ENCODE results near the gene EEF1A2.

EEF1A2 gene

GRCh38 chr20:63495167-63495720 lies 3.6 kb downstream of the EEF1A2 start:
- H3K4me1 ChIP-seq (ENCODE audit: control insufficient read depth in 5 of 5, insufficient read depth in 5 of 5, low read length in 5 of 5) = peaks cover 0 to 16% (median 13%) of the 10 kb centered on the region in 5 donors
- no peak overlapping the region for H3K4me3 ChIP-seq (ENCODE audit: low read depth in 1 of 5, low read length in 5 of 5)
- no peak overlapping the region for H3K9ac ChIP-seq (ENCODE audit: low read length in 5 of 5)
- peaks cover 0 to 6% (median 0%) of the 10 kb centered on the region in 5 donors for H3K9me3 ChIP-seq (ENCODE audit: control insufficient read depth in 5 of 5, low read length in 5 of 5)
- no peaks in the 10 kb centered on the region for H3K36me3 ChIP-seq (ENCODE audit: control insufficient read depth in 5 of 5, insufficient read depth in 5 of 5, low read length in 5 of 5)
- peaks cover 17 to 56% (median 45%) of the 10 kb centered on the region in 5 donors for H3K27me3 ChIP-seq (ENCODE audit: control insufficient read depth in 5 of 5, insufficient read depth in 4 of 5, low read length in 5 of 5)
- no peak overlapping the region for H3K27ac ChIP-seq (ENCODE audit: low read depth, low read length)

GRCh38 chr20:63494420-63495166 lies 4.3 kb downstream of the EEF1A2 start:
- H3K9ac ChIP-seq (ENCODE audit: low read length in 5 of 5) = no peak overlapping the region
- H3K36me3 ChIP-seq (ENCODE audit: control insufficient read depth in 5 of 5, insufficient read depth in 5 of 5, low read length in 5 of 5) = no peaks in the 10 kb centered on the region
- no peak overlapping the region for H3K27ac ChIP-seq (ENCODE audit: low read depth, low read length)
- H3K9me3 ChIP-seq (ENCODE audit: control insufficient read depth in 5 of 5, low read length in 5 of 5) = peaks cover 0 to 6% (median 0%) of the 10 kb centered on the region in 5 donors
- H3K4me3 ChIP-seq (ENCODE audit: low read depth in 1 of 5, low read length in 5 of 5) = no peak overlapping the region
- H3K27me3 ChIP-seq (ENCODE audit: control insufficient read depth in 5 of 5, insufficient read depth in 4 of 5, low read length in 5 of 5) = peaks cover 13 to 57% (median 41%) of the 10 kb centered on the region in 5 donors
- H3K4me1 ChIP-seq (ENCODE audit: control insufficient read depth in 5 of 5, insufficient read depth in 5 of 5, low read length in 5 of 5) = peaks cover 0 to 16% (median 13%) of the 10 kb centered on the region in 5 donors

- Histone ChIP-seq H3K36me3 (ENCODE audit: control insufficient read depth in 5 of 5, insufficient read depth in 5 of 5, low read length in 5 of 5) (no peaks in the 10 kb centered on the region), H3K27me3 (ENCODE audit: control insufficient read depth in 5 of 5, insufficient read depth in 4 of 5, low read length in 5 of 5) (peaks cover 10 to 56% (median 39%) of the 10 kb centered on the region in 5 donors), H3K27ac (ENCODE audit: low read depth, low read length) (no peak overlapping the region), H3K9me3 (ENCODE audit: control insufficient read depth in 5 of 5, low read length in 5 of 5) (peaks cover 0 to 6% (median 0%) of the 10 kb centered on the region in 5 donors), H3K4me1 (ENCODE audit: control insufficient read depth in 5 of 5, insufficient read depth in 5 of 5, low read length in 5 of 5) (peaks cover 0 to 12% (median 8%) of the 10 kb centered on the region in 5 donors), H3K4me3 (ENCODE audit: low read depth in 1 of 5, low read length in 5 of 5) (no peak overlapping the region), H3K9ac (ENCODE audit: low read length in 5 of 5) (no peak overlapping the region)
Measured at GRCh38 chr20:63494084-63494419, 4.8 kb downstream of the EEF1A2 start.

- no peak overlapping the region for H3K27ac ChIP-seq (ENCODE audit: low read depth, low read length)
- H3K4me1 ChIP-seq (ENCODE audit: control insufficient read depth in 5 of 5, insufficient read depth in 5 of 5, low read length in 5 of 5) = peaks cover 0 to 12% (median 8%) of the 10 kb centered on the region in 5 donors
- no peak overlapping the region for H3K4me3 ChIP-seq (ENCODE audit: low read depth in 1 of 5, low read length in 5 of 5)
- H3K9ac ChIP-seq (ENCODE audit: low read length in 5 of 5) = no peak overlapping the region
- H3K27me3 ChIP-seq (ENCODE audit: control insufficient read depth in 5 of 5, insufficient read depth in 4 of 5, low read length in 5 of 5) = peaks cover 14 to 60% (median 44%) of the 10 kb centered on the region in 5 donors
- H3K36me3 ChIP-seq (ENCODE audit: control insufficient read depth in 5 of 5, insufficient read depth in 5 of 5, low read length in 5 of 5) = no peaks in the 10 kb centered on the region
- H3K9me3 ChIP-seq (ENCODE audit: control insufficient read depth in 5 of 5, low read length in 5 of 5) = peaks cover 0 to 6% (median 0%) of the 10 kb centered on the region in 5 donors
Measured at GRCh38 chr20:63493563-63494020, 5.3 kb downstream of the EEF1A2 start.

- peaks cover 0 to 6% (median 0%) of the 10 kb centered on the region in 5 donors for H3K9me3 ChIP-seq (ENCODE audit: control insufficient read depth in 5 of 5, low read length in 5 of 5)
- no peak overlapping the region for H3K4me3 ChIP-seq (ENCODE audit: low read depth in 1 of 5, low read length in 5 of 5)
- H3K27me3 ChIP-seq (ENCODE audit: control insufficient read depth in 5 of 5, insufficient read depth in 4 of 5, low read length in 5 of 5) = peaks cover 15 to 56% (median 43%) of the 10 kb centered on the region in 5 donors
- no peak overlapping the region for H3K9ac ChIP-seq (ENCODE audit: low read length in 5 of 5)
- H3K27ac ChIP-seq (ENCODE audit: low read depth, low read length) = no peak overlapping the region
- peaks cover 0 to 8% (median 7%) of the 10 kb centered on the region in 5 donors for H3K4me1 ChIP-seq (ENCODE audit: control insufficient read depth in 5 of 5, insufficient read depth in 5 of 5, low read length in 5 of 5)
- no peaks in the 10 kb centered on the region for H3K36me3 ChIP-seq (ENCODE audit: control insufficient read depth in 5 of 5, insufficient read depth in 5 of 5, low read length in 5 of 5)
Measured at GRCh38 chr20:63492982-63493381, 5.9 kb downstream of the EEF1A2 start.

- Histone ChIP-seq H3K4me3 (ENCODE audit: low read depth in 1 of 5, low read length in 5 of 5) (no peak overlapping the region), H3K9ac (ENCODE audit: low read length in 5 of 5) (no peak overlapping the region), H3K36me3 (ENCODE audit: control insufficient read depth in 5 of 5, insufficient read depth in 5 of 5, low read length in 5 of 5) (no peaks in the 10 kb centered on the region), H3K9me3 (ENCODE audit: control insufficient read depth in 5 of 5, low read length in 5 of 5) (peaks cover 0 to 6% (median 0%) of the 10 kb centered on the region in 5 donors), H3K27ac (ENCODE audit: low read depth, low read length) (no peak overlapping the region), H3K4me1 (ENCODE audit: control insufficient read depth in 5 of 5, insufficient read depth in 5 of 5, low read length in 5 of 5) (peaks cover 0 to 8% (median 6%) of the 10 kb centered on the region in 5 donors), H3K27me3 (ENCODE audit: control insufficient read depth in 5 of 5, insufficient read depth in 4 of 5, low read length in 5 of 5) (peaks cover 15 to 56% (median 41%) of the 10 kb centered on the region in 5 donors)
Measured at GRCh38 chr20:63492518-63492917, 6.4 kb downstream of the EEF1A2 start.

GRCh38 chr20:63491635-63492230 lies 7.2 kb downstream of the EEF1A2 start:
- H3K4me1 ChIP-seq (ENCODE audit: control insufficient read depth in 5 of 5, insufficient read depth in 5 of 5, low read length in 5 of 5) = peaks cover 0 to 8% (median 6%) of the 10 kb centered on the region in 5 donors
- H3K36me3 ChIP-seq (ENCODE audit: control insufficient read depth in 5 of 5, insufficient read depth in 5 of 5, low read length in 5 of 5) = no peaks in the 10 kb centered on the region
- peaks cover 0 to 6% (median 0%) of the 10 kb centered on the region in 5 donors for H3K9me3 ChIP-seq (ENCODE audit: control insufficient read depth in 5 of 5, low read length in 5 of 5)
- H3K9ac ChIP-seq (ENCODE audit: low read length in 5 of 5) = no peak overlapping the region
- no peak overlapping the region for H3K4me3 ChIP-seq (ENCODE audit: low read depth in 1 of 5, low read length in 5 of 5)
- no peak overlapping the region for H3K27ac ChIP-seq (ENCODE audit: low read depth, low read length)
- H3K27me3 ChIP-seq (ENCODE audit: control insufficient read depth in 5 of 5, insufficient read depth in 4 of 5, low read length in 5 of 5) = peaks cover 13 to 53% (median 38%) of the 10 kb centered on the region in 5 donors

- Histone ChIP-seq H3K9me3 (ENCODE audit: control insufficient read depth in 5 of 5, low read length in 5 of 5) (peaks cover 0 to 6% (median 5%) of the 10 kb centered on the region in 5 donors), H3K27ac (ENCODE audit: low read depth, low read length) (no peak overlapping the region), H3K27me3 (ENCODE audit: control insufficient read depth in 5 of 5, insufficient read depth in 4 of 5, low read length in 5 of 5) (peaks cover 17 to 47% (median 38%) of the 10 kb centered on the region in 5 donors), H3K9ac (ENCODE audit: low read length in 5 of 5) (no peak overlapping the region), H3K4me1 (ENCODE audit: control insufficient read depth in 5 of 5, insufficient read depth in 5 of 5, low read length in 5 of 5) (peaks cover 0 to 3% (median 0%) of the 10 kb centered on the region in 5 donors), H3K4me3 (ENCODE audit: low read depth in 1 of 5, low read length in 5 of 5) (no peak overlapping the region), H3K36me3 (ENCODE audit: control insufficient read depth in 5 of 5, insufficient read depth in 5 of 5, low read length in 5 of 5) (no peaks in the 10 kb centered on the region)
Measured at GRCh38 chr20:63491078-63491477, 7.8 kb downstream of the EEF1A2 start.

GRCh38 chr20:63490416-63490815 lies 8.5 kb downstream of the EEF1A2 start:
- H3K36me3 ChIP-seq (ENCODE audit: control insufficient read depth in 5 of 5, insufficient read depth in 5 of 5, low read length in 5 of 5) = no peaks in the 10 kb centered on the region
- no peaks in the 10 kb centered on the region for H3K4me1 ChIP-seq (ENCODE audit: control insufficient read depth in 5 of 5, insufficient read depth in 5 of 5, low read length in 5 of 5)
- H3K9ac ChIP-seq (ENCODE audit: low read length in 5 of 5) = no peak overlapping the region
- H3K27ac ChIP-seq (ENCODE audit: low read depth, low read length) = no peak overlapping the region
- no peak overlapping the region for H3K4me3 ChIP-seq (ENCODE audit: low read depth in 1 of 5, low read length in 5 of 5)
- peaks cover 22 to 49% (median 37%) of the 10 kb centered on the region in 5 donors for H3K27me3 ChIP-seq (ENCODE audit: control insufficient read depth in 5 of 5, insufficient read depth in 4 of 5, low read length in 5 of 5)
- H3K9me3 ChIP-seq (ENCODE audit: control insufficient read depth in 5 of 5, low read length in 5 of 5) = peaks cover 0 to 9% (median 6%) of the 10 kb centered on the region in 5 donors

All from subcutaneous abdominal adipose tissue (tissue), 5 donors.